ENCODE data around the gene RGS10. TPM values are rescaled to one million over a fixed set of nuclear protein-coding genes. Genes with fewer than 3 reads are reported as not detected.
A peak's percentile ranks its signal among the peaks of the same experiment; 100 is the strongest.

Gene RGS10
- total RNA-seq, 5 donors from 2014 or later (not counting 1 experiment from before 2014, with no cell fraction given), result 77.1 to 163 (median 155) TPM

- ChIA-PET POLR2A (interaction anchor here in 1 of 2 donors (1.5 to 1.8 kb wide), 2 partner anchors 8 to 19 kb away, joined by 6 read pairs; no protein-coding TSS in a partner anchor), CTCF (interaction anchor here in 1 of 2 donors (0.6 to 3.3 kb wide), 3 partner anchors 24 to 147 kb away, joined by 3 to 12 read pairs (median 5); partner anchors contain the start of gene RGS10)
- H3K9me3 Mint-ChIP-seq, result no peaks in the 10 kb centered on the region
- H3K4me1 Mint-ChIP-seq, result peaks cover 68 to 75% (median 71%) of the 10 kb centered on the region in 3 donors
- H3K4me3 Mint-ChIP-seq, result peak overlapping the region; percentile 46 to 77 (median 57)
- Histone ChIP-seq H3K27ac (ENCODE audit: low read length) (peak overlapping the region; percentile 54), H3K4me3 (ENCODE audit: control insufficient read depth in 1 of 2, extremely low read depth in 1 of 2, low read length in 1 of 2) (no peak overlapping the region), H3K9me3 (no peaks in the 10 kb centered on the region), H3K27me3 (replicated peaks in 1 of 2; ENCODE audit: control insufficient read depth in 2 of 2, extremely low read depth in 1 of 2, insufficient read depth in 2 of 2, low read length in 1 of 2) (no peaks in the 10 kb centered on the region), H3K36me3 (ENCODE audit: control insufficient read depth in 2 of 2, extremely low read depth in 1 of 2, insufficient read depth in 1 of 2, low read length in 1 of 2) (peaks cover 2 to 45% of the 10 kb centered on the region in 2 donors), H3K4me1 (ENCODE audit: control insufficient read depth in 1 of 2, extremely low read depth in 1 of 2, insufficient read depth in 2 of 2, low read length in 2 of 2) (peaks cover 41 to 63% of the 10 kb centered on the region in 2 experiments)
- no peaks in the 10 kb centered on the region for H3K27me3 Mint-ChIP-seq
- DNase-seq (no peak), ATAC-seq (replicated peaks in 1 of 4) (no peak)
- H3K36me3 Mint-ChIP-seq, result peaks cover 36% of the 10 kb centered on the region
- H3K27ac Mint-ChIP-seq, result peak overlapping the region; percentile 95 to 97
- WGBS (ENCODE audit: insufficient coverage), result 95% methylated on average over 10 of the region's 10 CpGs
Observed at GRCh38 chr10:119518936-119519335, 23.6 kb downstream of the RGS10 start.

GRCh38 chr10:119518176-119518575 lies 24.3 kb downstream of the RGS10 start:
- peak overlapping the region; percentile 90 for H3K27ac ChIP-seq (ENCODE audit: low read length)
- H3K4me1 Mint-ChIP-seq, result peaks cover 67 to 78% (median 70%) of the 10 kb centered on the region in 3 donors
- no peaks in the 10 kb centered on the region for H3K27me3 ChIP-seq (replicated peaks in 1 of 2; ENCODE audit: control insufficient read depth in 2 of 2, extremely low read depth in 1 of 2, insufficient read depth in 2 of 2, low read length in 1 of 2)
- ATAC-seq (replicated peaks in 1 of 4) (no peak), DNase-seq (no peak)
- H3K36me3 Mint-ChIP-seq, result peaks cover 35% of the 10 kb centered on the region
- CTCF ChIA-PET, result interaction anchor here (0.7 to 3.3 kb wide), 4 partner anchors 20 to 148 kb away, joined by 3 to 12 read pairs (median 3); partner anchors contain the start of gene RGS10 (in 1 of the 2)
- peak overlapping the region; percentile 95 to 97 for H3K27ac Mint-ChIP-seq
- peak overlapping the region; percentile 47 to 77 (median 57) for H3K4me3 Mint-ChIP-seq
- H3K36me3 ChIP-seq (ENCODE audit: control insufficient read depth in 2 of 2, extremely low read depth in 1 of 2, insufficient read depth in 1 of 2, low read length in 1 of 2), result peaks cover 0 to 46% of the 10 kb centered on the region in 2 donors
- WGBS (ENCODE audit: insufficient coverage), result 26% methylated on average over 8 of the region's 9 CpGs
- POLR2A ChIA-PET, result interaction anchor here in 1 of 2 donors (1.5 to 1.8 kb wide), 2 partner anchors 9 to 19 kb away, joined by 6 read pairs; no protein-coding TSS in a partner anchor
- H3K27me3 Mint-ChIP-seq, result no peaks in the 10 kb centered on the region
- no peaks in the 10 kb centered on the region for H3K9me3 Mint-ChIP-seq
- no peak overlapping the region for H3K4me3 ChIP-seq (ENCODE audit: control insufficient read depth in 1 of 2, extremely low read depth in 1 of 2, low read length in 1 of 2)
- H3K9me3 ChIP-seq, result no peaks in the 10 kb centered on the region
- H3K4me1 ChIP-seq (ENCODE audit: control insufficient read depth in 1 of 2, extremely low read depth in 1 of 2, insufficient read depth in 2 of 2, low read length in 2 of 2), result peaks cover 39 to 68% of the 10 kb centered on the region in 2 experiments

GRCh38 chr10:119517235-119518141 lies 25.0 kb downstream of the RGS10 start:
- Histone ChIP-seq H3K27ac (ENCODE audit: low read length) (peak overlapping the region; percentile 90), H3K4me1 (ENCODE audit: control insufficient read depth in 1 of 2, extremely low read depth in 1 of 2, insufficient read depth in 2 of 2, low read length in 2 of 2) (peaks cover 43 to 71% of the 10 kb centered on the region in 2 experiments), H3K9me3 (no peaks in the 10 kb centered on the region), H3K4me3 (ENCODE audit: control insufficient read depth in 1 of 2, extremely low read depth in 1 of 2, low read length in 1 of 2) (peak overlapping the region; percentile 8 to 20), H3K36me3 (ENCODE audit: control insufficient read depth in 2 of 2, extremely low read depth in 1 of 2, insufficient read depth in 1 of 2, low read length in 1 of 2) (peaks cover 2 to 46% of the 10 kb centered on the region in 2 donors), H3K27me3 (replicated peaks in 1 of 2; ENCODE audit: control insufficient read depth in 2 of 2, extremely low read depth in 1 of 2, insufficient read depth in 2 of 2, low read length in 1 of 2) (no peaks in the 10 kb centered on the region)
- Mint-ChIP-seq H3K27ac (peak overlapping the region; percentile 95 to 97), H3K9me3 (no peaks in the 10 kb centered on the region), H3K4me1 (peaks cover 67 to 78% (median 69%) of the 10 kb centered on the region in 3 donors), H3K4me3 (peak overlapping the region; percentile 47 to 77 (median 57)), H3K36me3 (peaks cover 29% of the 10 kb centered on the region), H3K27me3 (no peaks in the 10 kb centered on the region)
- ATAC-seq (replicated peaks in 1 of 4) (peak; percentile 17 to 39 (median 33)), DNase-seq (peak in 14 of 35 experiments; percentile 33 to 68 (median 40))
- WGBS (ENCODE audit: insufficient coverage), result 13% methylated on average over 15 of the region's 21 CpGs
- POLR2A ChIA-PET, result interaction anchor here in 1 of 2 donors (1.5 to 1.8 kb wide), 3 partner anchors 10 to 20 kb away, joined by 4 to 6 read pairs (median 6); no protein-coding TSS in a partner anchor
- CTCF ChIA-PET, result interaction anchor here (0.9 to 3.3 kb wide), 3 partner anchors 21 to 77 kb away, joined by 3 to 12 read pairs (median 3); partner anchors contain the start of gene RGS10 (in 1 of the 2)

- Histone ChIP-seq H3K27me3 (replicated peaks in 1 of 2; ENCODE audit: control insufficient read depth in 2 of 2, extremely low read depth in 1 of 2, insufficient read depth in 2 of 2, low read length in 1 of 2) (no peaks in the 10 kb centered on the region), H3K4me1 (ENCODE audit: control insufficient read depth in 1 of 2, extremely low read depth in 1 of 2, insufficient read depth in 2 of 2, low read length in 2 of 2) (peaks cover 50 to 80% of the 10 kb centered on the region in 2 experiments), H3K4me3 (ENCODE audit: control insufficient read depth in 1 of 2, extremely low read depth in 1 of 2, low read length in 1 of 2) (peak overlapping the region; percentile 8 to 20), H3K36me3 (ENCODE audit: control insufficient read depth in 2 of 2, extremely low read depth in 1 of 2, insufficient read depth in 1 of 2, low read length in 1 of 2) (peaks cover 9 to 48% of the 10 kb centered on the region in 2 donors), H3K9me3 (no peaks in the 10 kb centered on the region), H3K27ac (ENCODE audit: low read length) (peak overlapping the region; percentile 90)
- peak; percentile 81 to 87 (median 84) for ATAC-seq (replicated peaks in 1 of 4)
- Mint-ChIP-seq H3K4me1 (peaks cover 69 to 75% (median 72%) of the 10 kb centered on the region in 3 donors), H3K36me3 (peaks cover 27% of the 10 kb centered on the region), H3K27ac (peak overlapping the region; percentile 95 to 97), H3K9me3 (no peaks in the 10 kb centered on the region), H3K4me3 (peak overlapping the region; percentile 47 to 77 (median 57)), H3K27me3 (no peaks in the 10 kb centered on the region)
- CTCF ChIA-PET, result interaction anchor here (0.5 to 3.3 kb wide), 3 partner anchors 27 to 205 kb away, joined by 3 to 12 read pairs (median 4); partner anchors contain the start of gene RGS10 (in 1 of the 2)
- POLR2A ChIA-PET, result interaction anchor here in 1 of 2 donors (0.7 to 1.5 kb wide), 2 partner anchors 12 to 13 kb away, joined by 4 to 6 read pairs; no protein-coding TSS in a partner anchor
- peak; percentile 36 to 81 (median 61) for DNase-seq
- WGBS (ENCODE audit: insufficient coverage), result 0% methylated on average over 17 of the region's 21 CpGs
Observed at GRCh38 chr10:119516381-119517234, 25.9 kb downstream of the RGS10 start.

- Mint-ChIP-seq H3K4me1 (peaks cover 72 to 77% (median 73%) of the 10 kb centered on the region in 3 donors), H3K36me3 (peaks cover 29% of the 10 kb centered on the region), H3K27me3 (no peaks in the 10 kb centered on the region), H3K27ac (peak overlapping the region; percentile 95 to 97), H3K4me3 (peak overlapping the region in 1 of 3 donors; percentile 77), H3K9me3 (no peaks in the 10 kb centered on the region)
- DNase-seq, result no peak
- Histone ChIP-seq H3K4me3 (ENCODE audit: control insufficient read depth in 1 of 2, extremely low read depth in 1 of 2, low read length in 1 of 2) (no peak overlapping the region), H3K27me3 (replicated peaks in 1 of 2; ENCODE audit: control insufficient read depth in 2 of 2, extremely low read depth in 1 of 2, insufficient read depth in 2 of 2, low read length in 1 of 2) (no peaks in the 10 kb centered on the region), H3K9me3 (no peaks in the 10 kb centered on the region), H3K27ac (ENCODE audit: low read length) (peak overlapping the region; percentile 90), H3K36me3 (ENCODE audit: control insufficient read depth in 2 of 2, extremely low read depth in 1 of 2, insufficient read depth in 1 of 2, low read length in 1 of 2) (peaks cover 9 to 52% of the 10 kb centered on the region in 2 donors), H3K4me1 (ENCODE audit: control insufficient read depth in 1 of 2, extremely low read depth in 1 of 2, insufficient read depth in 2 of 2, low read length in 2 of 2) (peaks cover 56 to 90% of the 10 kb centered on the region in 2 experiments)
- WGBS (ENCODE audit: insufficient coverage), result 90% methylated on average over 7 of the region's 10 CpGs
- ATAC-seq (replicated peaks in 1 of 4), result no peak
- ChIA-PET POLR2A (interaction anchor here in 1 of 2 donors (0.6 kb wide), 1 partner anchor 817 kb away, joined by 3 read pairs; no protein-coding TSS in a partner anchor), CTCF (interaction anchor here (0.6 to 3.3 kb wide), 2 partner anchors 27 to 28 kb away, joined by 6 to 12 read pairs; partner anchors contain the start of gene RGS10 (in 1 of the 2))
Observed at GRCh38 chr10:119515511-119516045, 26.9 kb downstream of the RGS10 start.

Data from T-cell (primary cell).